ENCODE data around the gene NFKBIB.
"Not testable (repeated sequence)": the region's sequence is repeated elsewhere in the genome, so short reads cannot be mapped to it uniquely, and the experiment has no call there.

The NFKBIB gene, protein sequence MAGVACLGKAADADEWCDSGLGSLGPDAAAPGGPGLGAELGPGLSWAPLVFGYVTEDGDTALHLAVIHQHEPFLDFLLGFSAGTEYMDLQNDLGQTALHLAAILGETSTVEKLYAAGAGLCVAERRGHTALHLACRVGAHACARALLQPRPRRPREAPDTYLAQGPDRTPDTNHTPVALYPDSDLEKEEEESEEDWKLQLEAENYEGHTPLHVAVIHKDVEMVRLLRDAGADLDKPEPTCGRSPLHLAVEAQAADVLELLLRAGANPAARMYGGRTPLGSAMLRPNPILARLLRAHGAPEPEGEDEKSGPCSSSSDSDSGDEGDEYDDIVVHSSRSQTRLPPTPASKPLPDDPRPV

DNA sequence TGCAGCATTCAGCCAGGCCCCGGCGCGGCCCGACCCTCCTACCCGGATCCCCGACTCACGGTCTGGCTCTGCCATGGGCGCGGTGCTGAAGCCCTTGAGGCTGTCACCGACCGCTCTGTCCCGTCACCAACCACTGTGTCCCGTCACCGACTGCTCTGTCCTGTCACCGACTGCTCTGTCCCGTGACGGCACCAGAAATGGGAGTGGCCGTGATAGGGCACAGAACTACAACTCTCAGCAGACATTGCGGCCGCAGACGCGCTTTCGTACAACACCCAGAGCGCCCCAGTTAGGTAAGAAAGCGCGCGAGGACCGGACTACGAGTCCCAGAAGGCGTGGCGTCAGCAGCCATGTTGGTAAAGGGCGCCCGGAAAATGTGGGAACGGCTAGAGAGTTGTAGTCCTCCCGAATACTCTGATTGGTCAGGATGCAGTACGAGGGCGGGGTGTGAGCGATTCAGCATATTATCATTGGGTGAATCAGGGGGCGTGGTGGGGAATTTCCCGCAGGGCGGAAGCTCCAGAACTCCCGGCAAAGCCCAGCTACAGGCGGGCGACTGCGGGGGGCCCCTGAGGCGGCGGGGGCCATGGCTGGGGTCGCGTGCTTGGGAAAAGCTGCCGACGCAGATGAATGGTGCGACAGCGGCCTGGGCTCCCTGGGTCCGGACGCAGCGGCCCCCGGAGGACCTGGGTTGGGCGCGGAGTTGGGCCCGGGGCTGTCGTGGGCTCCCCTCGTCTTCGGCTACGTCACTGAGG is at the start of gene NFKBIB, which contains the start of gene SIRT2:
TSS of gene NFKBIB (plus strand) at position 523 of the 755 bp plus-strand sequence. CDS start at position 587, 64 bp downstream.
TSS of gene SIRT2 (minus strand) at position 172 of the 755 bp plus-strand sequence. CDS start at position 75, 97 bp downstream.
- peak within 1 kb of the TSS; percentile 72 to 95 for H3K4me3 ChIP-seq (ENCODE audit: low read length in 2 of 2)
- H3K9me3 ChIP-seq (ENCODE audit: control insufficient read depth in 2 of 2, low read length in 2 of 2): no peaks in the 10 kb centered on the region
- H3K4me1 ChIP-seq (ENCODE audit: control insufficient read depth, insufficient read depth, low read length): peaks cover 21% of the 10 kb centered on the region

DNA sequence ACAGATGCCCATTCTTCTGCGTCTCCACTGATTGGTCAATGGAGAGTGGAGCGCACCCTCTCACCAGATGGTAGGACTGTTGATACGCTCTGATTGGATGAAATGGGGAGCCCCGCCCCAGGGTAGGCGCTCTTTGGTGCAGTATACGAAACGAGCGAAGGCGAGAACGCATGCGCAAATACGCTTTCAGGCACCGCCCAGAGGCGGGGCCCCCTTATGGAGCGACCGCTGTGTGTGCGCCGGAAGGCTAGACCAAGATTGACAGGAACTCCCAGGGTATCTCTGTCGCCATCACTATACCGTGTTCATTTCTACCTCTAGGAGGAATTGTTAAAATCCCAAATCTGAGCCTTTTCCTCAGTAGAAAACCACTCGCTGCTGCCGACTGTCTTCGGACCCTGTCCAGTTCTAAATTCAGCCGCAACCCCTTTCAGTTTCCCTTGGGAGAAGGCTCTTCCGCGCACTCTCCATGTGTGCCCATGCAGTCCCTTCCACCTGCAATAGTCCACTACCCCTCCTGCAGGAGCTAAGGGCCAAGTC is 49.3 kb upstream of the NFKBIB start:
- H3K4me3 ChIP-seq (ENCODE audit: low read length in 2 of 2): peak overlapping the region; percentile 53 to 90
- peaks cover 49% of the 10 kb centered on the region for H3K4me1 ChIP-seq (ENCODE audit: control insufficient read depth, insufficient read depth, low read length)
- peak overlapping the region; percentile 99 for H3K27ac ChIP-seq (ENCODE audit: low read length)
- H3K36me3 ChIP-seq (ENCODE audit: control insufficient read depth in 2 of 2, insufficient read depth in 2 of 2, low read length in 2 of 2): peaks cover 19 to 20% of the 10 kb centered on the region in 2 donors
- no peaks in the 10 kb centered on the region for H3K27me3 ChIP-seq (ENCODE audit: control insufficient read depth in 1 of 2, insufficient read depth in 2 of 2, low read length in 2 of 2)
- H3K9me3 ChIP-seq (ENCODE audit: control insufficient read depth in 2 of 2, low read length in 2 of 2): no peaks in the 10 kb centered on the region
- peak overlapping the region; percentile 68 to 85 for H3K9ac ChIP-seq (ENCODE audit: low read length in 2 of 2)

More for the DNA sequence above, at the start of gene NFKBIB, which contains the start of gene SIRT2:
- H3K9ac ChIP-seq (ENCODE audit: low read length in 2 of 2): peak within 1 kb of the TSS; percentile 69 to 90
- no peaks in the 10 kb centered on the region for H3K27me3 ChIP-seq (ENCODE audit: control insufficient read depth in 1 of 2, insufficient read depth in 2 of 2, low read length in 2 of 2)
- H3K36me3 ChIP-seq (ENCODE audit: control insufficient read depth in 2 of 2, insufficient read depth in 2 of 2, low read length in 2 of 2): peaks cover 0 to 2% of the 10 kb centered on the region in 2 donors
- H3K27ac ChIP-seq (ENCODE audit: low read length): peak within 1 kb of the TSS; percentile 84

DNA sequence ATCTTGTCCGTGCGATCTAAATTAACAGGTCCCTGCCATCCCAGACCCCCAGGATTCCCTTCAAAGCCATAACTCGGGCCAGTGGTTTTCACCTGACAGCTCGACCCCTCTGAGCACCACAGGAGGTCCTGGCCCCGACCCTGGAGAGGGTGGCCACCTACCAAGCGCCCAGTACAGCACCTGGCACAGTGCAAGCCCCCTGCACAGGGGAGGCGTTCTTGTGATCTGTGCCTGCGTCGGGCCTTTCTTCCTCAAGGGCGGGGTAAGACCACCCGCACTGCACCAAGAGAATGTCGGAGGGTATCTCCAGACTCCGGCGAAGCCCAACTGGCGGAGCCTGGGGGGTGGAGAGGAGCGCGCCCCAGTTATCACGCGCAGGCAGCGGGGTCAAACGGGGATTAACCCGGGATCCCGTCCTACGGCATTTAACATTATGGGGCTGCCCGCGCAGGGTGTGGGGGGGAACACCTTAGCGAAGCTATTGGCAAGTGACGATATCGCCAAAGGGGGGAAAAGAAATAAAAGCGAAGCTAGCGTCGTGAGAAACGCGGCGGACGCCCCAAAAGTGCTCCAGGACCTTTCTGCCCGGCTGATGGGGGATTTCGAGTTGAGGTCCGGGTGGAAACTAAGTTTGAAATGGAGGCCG is 48.7 kb upstream of the NFKBIB start:
- Histone ChIP-seq H3K4me3 (ENCODE audit: low read length in 2 of 2) (peak overlapping the region; percentile 53 to 90), H3K27ac (ENCODE audit: low read length) (peak overlapping the region; percentile 97), H3K27me3 (ENCODE audit: control insufficient read depth in 1 of 2, insufficient read depth in 2 of 2, low read length in 2 of 2) (no peaks in the 10 kb centered on the region), H3K9ac (ENCODE audit: low read length in 2 of 2) (peak overlapping the region; percentile 68 to 85), H3K36me3 (ENCODE audit: control insufficient read depth in 2 of 2, insufficient read depth in 2 of 2, low read length in 2 of 2) (peaks cover 13 to 14% of the 10 kb centered on the region in 2 donors), H3K4me1 (ENCODE audit: control insufficient read depth, insufficient read depth, low read length) (peaks cover 45% of the 10 kb centered on the region), H3K9me3 (ENCODE audit: control insufficient read depth in 2 of 2, low read length in 2 of 2) (no peaks in the 10 kb centered on the region)

DNA sequence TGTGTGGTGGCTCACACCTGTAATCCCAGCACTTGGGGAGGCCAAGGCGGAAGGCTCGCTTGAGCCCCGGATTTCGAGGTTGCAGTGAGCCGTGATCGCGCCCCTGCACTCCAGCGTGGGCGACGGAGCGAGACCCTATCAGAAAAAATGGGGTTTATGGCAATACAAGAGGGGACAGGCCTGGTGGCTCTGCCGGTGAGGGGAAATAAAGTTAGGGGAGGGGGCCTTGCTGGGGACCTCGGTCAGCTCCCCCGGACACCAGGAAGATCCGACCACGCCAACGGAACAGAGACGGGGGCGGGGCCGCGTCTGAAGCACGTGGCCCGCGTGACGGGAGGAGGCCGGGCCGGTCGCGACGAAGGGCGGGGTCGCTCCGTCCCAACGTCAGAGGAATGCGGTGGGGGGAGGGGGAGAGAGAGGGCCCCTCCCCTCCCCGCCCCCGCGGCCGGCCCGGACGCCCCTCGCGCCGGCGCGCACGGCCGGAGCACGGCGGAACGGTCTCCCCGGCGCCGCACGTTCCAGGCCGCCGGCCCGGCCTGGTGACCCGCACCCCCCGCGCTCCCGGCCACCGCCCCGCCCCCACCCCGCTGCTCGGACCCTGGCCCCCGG is 48.0 kb upstream of the NFKBIB start:
- H3K4me1 ChIP-seq (ENCODE audit: control insufficient read depth, insufficient read depth, low read length): peaks cover 43% of the 10 kb centered on the region
- H3K36me3 ChIP-seq (ENCODE audit: control insufficient read depth in 2 of 2, insufficient read depth in 2 of 2, low read length in 2 of 2): peaks cover 10% of the 10 kb centered on the region in 2 donors
- H3K9ac ChIP-seq (ENCODE audit: low read length in 2 of 2): peak overlapping the region; percentile 85 to 95
- H3K4me3 ChIP-seq (ENCODE audit: low read length in 2 of 2): peak overlapping the region; percentile 90 to 94
- H3K27me3 ChIP-seq (ENCODE audit: control insufficient read depth in 1 of 2, insufficient read depth in 2 of 2, low read length in 2 of 2): no peaks in the 10 kb centered on the region
- H3K27ac ChIP-seq (ENCODE audit: low read length): peak overlapping the region; percentile 97
- H3K9me3 ChIP-seq (ENCODE audit: control insufficient read depth in 2 of 2, low read length in 2 of 2): no peaks in the 10 kb centered on the region

DNA sequence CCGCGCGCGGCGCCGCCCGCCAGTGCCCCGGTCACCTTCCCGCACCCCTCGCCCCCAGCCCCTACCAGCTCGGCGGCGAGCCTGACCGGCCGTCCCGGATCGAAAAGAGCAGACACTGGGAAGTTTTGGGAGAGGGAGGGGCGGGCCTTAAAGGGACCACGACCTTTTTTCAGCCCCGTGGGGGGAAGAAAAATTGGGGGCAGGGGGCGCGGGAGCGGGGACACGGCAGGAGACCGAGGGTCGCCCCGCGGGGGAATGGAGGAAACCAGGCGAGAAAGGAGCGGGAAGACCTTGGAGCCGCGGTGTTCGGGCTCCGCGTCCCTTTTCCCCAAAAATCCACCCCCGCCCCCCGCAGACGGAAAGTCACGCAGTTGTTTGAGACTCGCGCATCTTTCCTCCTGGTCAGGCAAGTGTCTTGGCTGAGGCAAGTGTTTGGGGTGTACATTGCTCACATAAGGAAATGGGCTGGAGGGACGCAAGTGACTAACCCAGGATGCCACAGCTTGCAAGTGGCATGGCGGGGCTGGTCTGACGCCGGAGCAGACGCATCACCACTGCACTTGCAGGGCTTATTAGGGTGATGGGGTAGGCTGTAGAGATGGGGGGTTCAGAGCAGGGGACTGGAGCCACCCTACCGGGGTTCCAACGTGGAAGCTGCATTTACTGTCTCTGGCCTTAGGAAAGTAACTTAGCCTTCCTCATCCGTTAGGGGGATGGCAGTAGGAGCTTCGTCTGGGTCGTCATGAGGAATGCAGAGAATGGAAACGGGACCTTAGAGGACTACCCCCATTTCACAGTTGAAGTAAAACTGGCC is 47.3 kb upstream of the NFKBIB start:
- H3K27me3 ChIP-seq (ENCODE audit: control insufficient read depth in 1 of 2, insufficient read depth in 2 of 2, low read length in 2 of 2): no peaks in the 10 kb centered on the region
- peaks cover 3 to 4% of the 10 kb centered on the region in 2 donors for H3K36me3 ChIP-seq (ENCODE audit: control insufficient read depth in 2 of 2, insufficient read depth in 2 of 2, low read length in 2 of 2)
- H3K4me3 ChIP-seq (ENCODE audit: low read length in 2 of 2): peak overlapping the region; percentile 90 to 94
- H3K9me3 ChIP-seq (ENCODE audit: control insufficient read depth in 2 of 2, low read length in 2 of 2): no peaks in the 10 kb centered on the region
- H3K9ac ChIP-seq (ENCODE audit: low read length in 2 of 2): peak overlapping the region; percentile 84 to 95
- peak overlapping the region; percentile 97 for H3K27ac ChIP-seq (ENCODE audit: low read length)
- H3K4me1 ChIP-seq (ENCODE audit: control insufficient read depth, insufficient read depth, low read length): peaks cover 38% of the 10 kb centered on the region

DNA sequence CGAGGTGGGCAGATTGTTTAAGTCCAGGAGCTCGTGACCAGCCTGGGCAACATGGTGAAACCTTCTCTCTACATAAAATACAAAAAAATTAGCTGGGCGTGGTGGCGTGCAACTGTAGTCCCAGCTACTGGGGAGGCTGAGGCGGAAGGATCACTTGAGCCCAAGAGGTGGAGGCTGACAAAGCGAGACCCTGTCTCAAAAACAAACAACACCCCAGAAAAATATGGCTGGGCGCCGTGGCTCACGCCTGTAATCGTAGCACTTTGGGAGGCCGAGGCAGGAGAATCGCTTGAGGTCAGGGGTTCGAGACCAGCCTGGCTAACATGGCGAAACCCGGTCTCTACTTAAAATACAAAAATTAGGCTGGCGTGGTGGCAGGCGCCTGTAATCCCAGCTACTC is 46.6 kb upstream of the NFKBIB start:
- Histone ChIP-seq H3K9ac (ENCODE audit: low read length in 2 of 2) (peak overlapping the region in 1 of 2 donors; percentile 95), H3K36me3 (ENCODE audit: control insufficient read depth in 2 of 2, insufficient read depth in 2 of 2, low read length in 2 of 2) (no peaks in the 10 kb centered on the region), H3K9me3 (ENCODE audit: control insufficient read depth in 2 of 2, low read length in 2 of 2) (no peaks in the 10 kb centered on the region), H3K27ac (ENCODE audit: low read length) (peak overlapping the region; percentile 97), H3K4me1 (ENCODE audit: control insufficient read depth, insufficient read depth, low read length) (peaks cover 31% of the 10 kb centered on the region), H3K4me3 (ENCODE audit: low read length in 2 of 2) (peak overlapping the region in 1 of 2 donors; percentile 94), H3K27me3 (ENCODE audit: control insufficient read depth in 1 of 2, insufficient read depth in 2 of 2, low read length in 2 of 2) (no peaks in the 10 kb centered on the region)

DNA sequence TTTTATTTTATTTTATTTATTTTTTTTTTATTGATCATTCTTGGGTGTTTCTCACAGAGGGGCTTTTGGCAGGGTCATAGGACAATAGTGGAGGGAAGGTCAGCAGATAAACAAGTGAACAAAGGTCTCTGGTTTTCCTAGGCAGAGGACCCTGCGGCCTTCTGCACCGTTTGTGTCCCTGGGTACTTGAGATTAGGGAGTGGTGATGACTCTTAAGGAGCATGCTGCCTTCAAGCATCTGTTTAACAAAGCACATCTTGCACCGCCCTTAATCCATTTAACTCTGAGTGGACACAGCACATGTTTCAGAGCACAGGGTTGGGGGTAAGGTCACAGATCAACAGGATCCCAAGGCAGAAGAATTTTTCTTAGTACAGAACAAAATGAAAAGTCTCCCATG is 44.8 kb upstream of the NFKBIB start:
- H3K4me1 ChIP-seq (ENCODE audit: control insufficient read depth, insufficient read depth, low read length): peaks cover 18% of the 10 kb centered on the region
- not testable (repeated sequence) for H3K27me3 ChIP-seq (ENCODE audit: control insufficient read depth in 1 of 2, insufficient read depth in 2 of 2, low read length in 2 of 2); H3K27ac ChIP-seq (ENCODE audit: low read length); H3K9ac ChIP-seq (ENCODE audit: low read length in 2 of 2); H3K4me3 ChIP-seq (ENCODE audit: low read length in 2 of 2); H3K9me3 ChIP-seq (ENCODE audit: control insufficient read depth in 2 of 2, low read length in 2 of 2); H3K36me3 ChIP-seq (ENCODE audit: control insufficient read depth in 2 of 2, insufficient read depth in 2 of 2, low read length in 2 of 2)

DNA sequence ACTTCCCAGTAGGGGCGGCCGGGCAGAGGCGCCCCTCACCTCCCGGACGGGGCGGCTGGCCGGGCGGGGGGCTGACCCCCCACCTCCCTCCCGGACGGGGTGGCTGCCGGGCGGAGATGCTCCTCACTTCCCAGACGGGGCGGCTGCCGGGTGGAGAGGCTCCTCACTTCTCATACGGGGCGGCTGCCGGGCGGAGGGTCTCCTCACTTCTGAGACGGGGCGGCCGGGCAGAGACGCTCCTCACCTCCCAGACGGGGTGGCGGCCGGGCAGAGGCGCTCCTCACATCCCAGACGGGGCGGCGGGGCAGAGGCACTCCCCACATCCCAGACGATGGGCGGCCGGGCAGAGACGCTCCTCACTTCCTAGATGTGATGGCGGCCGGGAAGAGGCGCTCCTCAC is 44.0 kb upstream of the NFKBIB start:
- not testable (repeated sequence) for H3K27ac ChIP-seq (ENCODE audit: low read length); H3K9ac ChIP-seq (ENCODE audit: low read length in 2 of 2); H3K36me3 ChIP-seq (ENCODE audit: control insufficient read depth in 2 of 2, insufficient read depth in 2 of 2, low read length in 2 of 2); H3K9me3 ChIP-seq (ENCODE audit: control insufficient read depth in 2 of 2, low read length in 2 of 2); H3K27me3 ChIP-seq (ENCODE audit: control insufficient read depth in 1 of 2, insufficient read depth in 2 of 2, low read length in 2 of 2); H3K4me3 ChIP-seq (ENCODE audit: low read length in 2 of 2)
- H3K4me1 ChIP-seq (ENCODE audit: control insufficient read depth, insufficient read depth, low read length): peaks cover 16% of the 10 kb centered on the region

DNA sequence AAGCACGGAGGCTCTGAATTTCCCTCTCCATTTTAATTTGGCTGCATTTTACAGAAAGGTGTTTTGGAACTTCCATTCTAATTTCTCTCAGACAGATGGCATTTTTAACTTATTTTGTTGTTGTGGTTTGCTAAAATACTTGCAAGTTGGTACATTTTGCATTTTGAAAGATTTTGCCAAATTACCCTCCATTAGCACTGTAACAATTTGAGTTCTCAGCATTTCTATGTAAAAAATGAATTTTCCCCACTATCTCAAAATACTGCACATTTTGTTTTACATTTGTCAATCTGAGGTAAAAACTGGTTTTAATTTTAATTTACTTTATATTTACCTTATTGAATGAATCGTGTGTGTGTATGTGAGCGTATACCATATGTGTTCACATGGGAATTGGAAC is 43.0 kb upstream of the NFKBIB start:
- H3K9me3 ChIP-seq (ENCODE audit: control insufficient read depth in 2 of 2, low read length in 2 of 2): no peaks in the 10 kb centered on the region
- H3K4me3 ChIP-seq (ENCODE audit: low read length in 2 of 2): no peak overlapping the region
- no peak overlapping the region for H3K27ac ChIP-seq (ENCODE audit: low read length)
- no peak overlapping the region for H3K9ac ChIP-seq (ENCODE audit: low read length in 2 of 2)
- H3K36me3 ChIP-seq (ENCODE audit: control insufficient read depth in 2 of 2, insufficient read depth in 2 of 2, low read length in 2 of 2): no peaks in the 10 kb centered on the region
- H3K4me1 ChIP-seq (ENCODE audit: control insufficient read depth, insufficient read depth, low read length): peaks cover 8% of the 10 kb centered on the region
- no peaks in the 10 kb centered on the region for H3K27me3 ChIP-seq (ENCODE audit: control insufficient read depth in 1 of 2, insufficient read depth in 2 of 2, low read length in 2 of 2)

Measured in stomach smooth muscle (tissue), 2 donors.